ENCODE data around the gene ITPA.

DNA sequence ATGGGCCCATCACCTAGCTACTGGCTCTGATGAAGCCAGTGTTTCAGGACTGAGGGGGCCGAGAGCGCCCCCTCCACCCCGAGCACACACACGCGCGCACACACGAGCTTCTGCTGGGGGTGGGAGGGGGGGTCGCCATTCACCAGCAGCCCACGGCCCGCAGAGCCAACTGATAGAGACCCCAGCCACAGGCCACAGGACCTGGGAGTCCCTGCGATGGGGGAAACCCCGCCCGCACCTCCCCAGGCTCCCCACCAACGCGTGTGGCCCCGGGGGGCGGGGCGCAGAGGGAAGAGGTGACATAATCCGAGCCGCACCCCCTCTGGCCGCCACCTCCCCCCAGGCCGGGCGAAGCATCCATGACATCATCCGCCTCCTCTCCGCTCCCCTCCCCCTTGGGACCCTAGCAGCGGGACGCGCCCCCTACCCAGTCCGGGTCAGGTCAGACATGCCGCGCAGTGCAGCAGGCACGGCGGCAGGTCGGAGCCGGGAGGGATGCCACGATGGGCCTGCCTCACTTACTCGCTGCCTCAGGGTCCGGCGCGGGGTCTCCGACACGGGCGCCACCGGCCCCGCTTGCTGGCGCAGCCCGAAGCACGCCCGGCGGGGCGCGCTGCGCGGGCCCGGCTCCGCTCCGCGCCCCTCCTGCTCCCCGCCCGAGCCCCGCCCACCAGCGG is 36.2 kb upstream of the ITPA start, which contains the start of gene LZTS3:
- peak; percentile 23 to 35 for TF ChIP-seq POLR2A (IDR thresholded peaks at IDR 0.05)
- TF ChIP-seq, protein P1, sequence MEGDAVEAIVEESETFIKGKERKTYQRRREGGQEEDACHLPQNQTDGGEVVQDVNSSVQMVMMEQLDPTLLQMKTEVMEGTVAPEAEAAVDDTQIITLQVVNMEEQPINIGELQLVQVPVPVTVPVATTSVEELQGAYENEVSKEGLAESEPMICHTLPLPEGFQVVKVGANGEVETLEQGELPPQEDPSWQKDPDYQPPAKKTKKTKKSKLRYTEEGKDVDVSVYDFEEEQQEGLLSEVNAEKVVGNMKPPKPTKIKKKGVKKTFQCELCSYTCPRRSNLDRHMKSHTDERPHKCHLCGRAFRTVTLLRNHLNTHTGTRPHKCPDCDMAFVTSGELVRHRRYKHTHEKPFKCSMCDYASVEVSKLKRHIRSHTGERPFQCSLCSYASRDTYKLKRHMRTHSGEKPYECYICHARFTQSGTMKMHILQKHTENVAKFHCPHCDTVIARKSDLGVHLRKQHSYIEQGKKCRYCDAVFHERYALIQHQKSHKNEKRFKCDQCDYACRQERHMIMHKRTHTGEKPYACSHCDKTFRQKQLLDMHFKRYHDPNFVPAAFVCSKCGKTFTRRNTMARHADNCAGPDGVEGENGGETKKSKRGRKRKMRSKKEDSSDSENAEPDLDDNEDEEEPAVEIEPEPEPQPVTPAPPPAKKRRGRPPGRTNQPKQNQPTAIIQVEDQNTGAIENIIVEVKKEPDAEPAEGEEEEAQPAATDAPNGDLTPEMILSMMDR (IDR thresholded peaks at IDR 0.05) = no peak

Data from heart left ventricle (tissue), 13 donors.